Measurements from ENCODE around the gene DLX6.

DLX6 gene

GRCh38 chr7:97015756-97016380 is 10.5 kb downstream of the DLX6 start:
- no peak overlapping the region for H3K4me3 ChIP-seq (ENCODE audit: low read length)
- peaks cover 96% of the 10 kb centered on the region for H3K27me3 ChIP-seq (ENCODE audit: control insufficient read depth, insufficient read depth, low read length)
- no peaks in the 10 kb centered on the region for H3K36me3 ChIP-seq (ENCODE audit: control insufficient read depth, insufficient read depth, low read length)
- H3K9me3 ChIP-seq (ENCODE audit: control insufficient read depth, low read length) = no peaks in the 10 kb centered on the region
- H3K4me1 ChIP-seq (ENCODE audit: control insufficient read depth, insufficient read depth, low read length) = peaks cover 8% of the 10 kb centered on the region
- H3K9ac ChIP-seq (ENCODE audit: low read length) = no peak overlapping the region

DNA sequence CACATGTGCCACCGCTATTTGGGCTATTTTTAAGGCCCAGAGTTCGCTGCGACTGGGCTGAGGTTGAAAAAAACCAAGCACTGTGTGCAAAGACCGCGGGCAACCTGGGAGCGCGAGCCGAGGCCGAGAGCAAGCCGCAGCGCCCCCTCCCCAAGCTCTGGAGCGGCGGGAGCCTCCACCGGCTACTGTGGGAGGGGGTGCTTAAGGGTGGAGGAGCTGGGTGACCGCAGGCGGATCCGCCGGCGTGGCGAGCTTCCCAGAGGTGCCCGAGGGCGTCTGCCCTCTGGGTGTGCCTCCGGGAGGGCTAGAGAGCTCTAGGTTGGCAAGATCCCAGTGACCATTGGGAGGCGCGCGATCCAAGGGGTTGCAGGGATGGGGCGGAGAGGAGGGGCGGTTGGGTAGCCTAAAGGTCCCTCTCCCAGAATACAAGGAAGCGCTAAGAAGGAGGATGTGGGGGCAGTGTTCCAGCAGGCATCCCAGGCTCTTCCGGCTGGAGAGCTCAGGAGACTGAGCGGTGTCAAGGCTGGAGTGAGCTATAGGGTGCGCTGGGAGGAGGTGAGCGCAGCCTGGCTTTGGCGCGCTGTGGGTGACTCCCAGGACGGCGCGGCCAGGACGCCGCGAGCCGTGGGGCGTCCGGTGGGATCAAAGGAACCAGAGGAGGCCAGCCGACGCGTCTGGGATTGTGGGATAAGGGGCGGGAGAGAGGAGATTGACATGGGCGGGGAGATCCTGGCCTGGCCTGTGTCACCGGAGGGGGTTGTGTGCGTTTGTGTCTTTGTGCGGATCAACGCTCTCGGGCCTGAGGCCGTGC is 11.2 kb downstream of the DLX6 start:
- H3K36me3 ChIP-seq (ENCODE audit: control insufficient read depth, insufficient read depth, low read length) = no peaks in the 10 kb centered on the region
- no peaks in the 10 kb centered on the region for H3K9me3 ChIP-seq (ENCODE audit: control insufficient read depth, low read length)
- no peak overlapping the region for H3K4me3 ChIP-seq (ENCODE audit: low read length)
- H3K4me1 ChIP-seq (ENCODE audit: control insufficient read depth, insufficient read depth, low read length) = peaks cover 13% of the 10 kb centered on the region
- H3K9ac ChIP-seq (ENCODE audit: low read length) = no peak overlapping the region
- H3K27me3 ChIP-seq (ENCODE audit: control insufficient read depth, insufficient read depth, low read length) = peaks cover 97% of the 10 kb centered on the region

- Histone ChIP-seq H3K9ac (ENCODE audit: low read length) (no peak overlapping the region), H3K27me3 (ENCODE audit: control insufficient read depth, insufficient read depth, low read length) (peaks cover 97% of the 10 kb centered on the region), H3K4me3 (ENCODE audit: low read length) (no peak overlapping the region), H3K36me3 (ENCODE audit: control insufficient read depth, insufficient read depth, low read length) (no peaks in the 10 kb centered on the region), H3K9me3 (ENCODE audit: control insufficient read depth, low read length) (no peaks in the 10 kb centered on the region), H3K4me1 (ENCODE audit: control insufficient read depth, insufficient read depth, low read length) (peaks cover 18% of the 10 kb centered on the region)
Measured at GRCh38 chr7:97017192-97018125, 12.1 kb downstream of the DLX6 start.

GRCh38 chr7:97018126-97018601 is 12.8 kb downstream of the DLX6 start:
- no peak overlapping the region for H3K4me3 ChIP-seq (ENCODE audit: low read length)
- peaks cover 97% of the 10 kb centered on the region for H3K27me3 ChIP-seq (ENCODE audit: control insufficient read depth, insufficient read depth, low read length)
- H3K9ac ChIP-seq (ENCODE audit: low read length) = no peak overlapping the region
- peaks cover 18% of the 10 kb centered on the region for H3K4me1 ChIP-seq (ENCODE audit: control insufficient read depth, insufficient read depth, low read length)
- no peaks in the 10 kb centered on the region for H3K9me3 ChIP-seq (ENCODE audit: control insufficient read depth, low read length)
- no peaks in the 10 kb centered on the region for H3K36me3 ChIP-seq (ENCODE audit: control insufficient read depth, insufficient read depth, low read length)

- H3K9ac ChIP-seq (ENCODE audit: low read length) = no peak overlapping the region
- H3K36me3 ChIP-seq (ENCODE audit: control insufficient read depth, insufficient read depth, low read length) = no peaks in the 10 kb centered on the region
- no peaks in the 10 kb centered on the region for H3K9me3 ChIP-seq (ENCODE audit: control insufficient read depth, low read length)
- no peak overlapping the region for H3K4me3 ChIP-seq (ENCODE audit: low read length)
- peaks cover 20% of the 10 kb centered on the region for H3K4me1 ChIP-seq (ENCODE audit: control insufficient read depth, insufficient read depth, low read length)
- peaks cover 97% of the 10 kb centered on the region for H3K27me3 ChIP-seq (ENCODE audit: control insufficient read depth, insufficient read depth, low read length)
Measured at GRCh38 chr7:97018791-97019531, 13.6 kb downstream of the DLX6 start.

- Histone ChIP-seq H3K9ac (ENCODE audit: low read length) (no peak overlapping the region), H3K4me1 (ENCODE audit: control insufficient read depth, insufficient read depth, low read length) (peaks cover 25% of the 10 kb centered on the region), H3K9me3 (ENCODE audit: control insufficient read depth, low read length) (no peaks in the 10 kb centered on the region), H3K4me3 (ENCODE audit: low read length) (no peak overlapping the region), H3K36me3 (ENCODE audit: control insufficient read depth, insufficient read depth, low read length) (no peaks in the 10 kb centered on the region), H3K27me3 (ENCODE audit: control insufficient read depth, insufficient read depth, low read length) (peaks cover 97% of the 10 kb centered on the region)
Measured at GRCh38 chr7:97019710-97020225, 14.4 kb downstream of the DLX6 start.

- Histone ChIP-seq H3K36me3 (ENCODE audit: control insufficient read depth, insufficient read depth, low read length) (no peaks in the 10 kb centered on the region), H3K9me3 (ENCODE audit: control insufficient read depth, low read length) (no peaks in the 10 kb centered on the region), H3K4me1 (ENCODE audit: control insufficient read depth, insufficient read depth, low read length) (peaks cover 25% of the 10 kb centered on the region), H3K9ac (ENCODE audit: low read length) (no peak overlapping the region), H3K27me3 (ENCODE audit: control insufficient read depth, insufficient read depth, low read length) (peaks cover 97% of the 10 kb centered on the region), H3K4me3 (ENCODE audit: low read length) (no peak overlapping the region)
Measured at GRCh38 chr7:97020601-97020995, 15.2 kb downstream of the DLX6 start.

DNA sequence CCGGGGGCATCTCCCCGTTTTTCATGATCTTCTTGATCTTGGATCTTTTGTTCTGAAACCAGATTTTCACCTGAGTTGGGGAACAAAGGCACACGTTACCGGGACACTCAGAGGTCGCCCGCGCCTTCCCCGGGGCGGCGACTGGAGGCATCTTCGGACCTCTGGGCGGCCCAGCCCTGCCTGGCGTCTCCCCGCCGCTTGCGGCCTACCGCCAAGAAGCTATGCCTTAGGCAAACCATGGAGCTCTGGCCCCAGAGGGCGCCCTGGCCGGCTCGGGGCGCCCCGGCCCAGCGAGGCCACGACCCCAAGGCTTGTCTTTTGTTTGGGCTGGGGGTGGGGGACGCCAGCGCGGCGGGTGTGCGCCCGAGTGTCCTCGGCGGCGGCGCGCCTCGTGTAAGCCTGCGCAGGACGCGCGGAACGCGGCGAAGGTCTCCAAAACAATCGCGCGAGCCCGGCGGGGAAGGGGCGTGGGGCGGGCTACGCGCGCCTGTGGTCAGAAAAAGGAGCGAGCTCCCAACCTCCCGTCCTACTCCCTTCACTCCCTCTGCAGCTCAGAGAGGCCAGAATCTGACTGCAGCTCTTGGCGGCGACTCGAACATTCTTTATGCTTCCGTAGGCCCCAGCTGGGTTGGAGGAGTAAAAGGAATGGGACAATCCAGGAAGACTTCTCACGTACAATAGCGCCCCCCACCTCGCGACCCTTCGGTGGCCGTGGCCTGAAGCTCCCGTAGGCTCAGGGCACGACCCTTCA is 15.8 kb downstream of the DLX6 start:
- H3K9me3 ChIP-seq (ENCODE audit: control insufficient read depth, low read length) = no peaks in the 10 kb centered on the region
- H3K4me1 ChIP-seq (ENCODE audit: control insufficient read depth, insufficient read depth, low read length) = peaks cover 27% of the 10 kb centered on the region
- no peak overlapping the region for H3K4me3 ChIP-seq (ENCODE audit: low read length)
- no peak overlapping the region for H3K9ac ChIP-seq (ENCODE audit: low read length)
- H3K36me3 ChIP-seq (ENCODE audit: control insufficient read depth, insufficient read depth, low read length) = no peaks in the 10 kb centered on the region
- H3K27me3 ChIP-seq (ENCODE audit: control insufficient read depth, insufficient read depth, low read length) = peaks cover 97% of the 10 kb centered on the region

DNA sequence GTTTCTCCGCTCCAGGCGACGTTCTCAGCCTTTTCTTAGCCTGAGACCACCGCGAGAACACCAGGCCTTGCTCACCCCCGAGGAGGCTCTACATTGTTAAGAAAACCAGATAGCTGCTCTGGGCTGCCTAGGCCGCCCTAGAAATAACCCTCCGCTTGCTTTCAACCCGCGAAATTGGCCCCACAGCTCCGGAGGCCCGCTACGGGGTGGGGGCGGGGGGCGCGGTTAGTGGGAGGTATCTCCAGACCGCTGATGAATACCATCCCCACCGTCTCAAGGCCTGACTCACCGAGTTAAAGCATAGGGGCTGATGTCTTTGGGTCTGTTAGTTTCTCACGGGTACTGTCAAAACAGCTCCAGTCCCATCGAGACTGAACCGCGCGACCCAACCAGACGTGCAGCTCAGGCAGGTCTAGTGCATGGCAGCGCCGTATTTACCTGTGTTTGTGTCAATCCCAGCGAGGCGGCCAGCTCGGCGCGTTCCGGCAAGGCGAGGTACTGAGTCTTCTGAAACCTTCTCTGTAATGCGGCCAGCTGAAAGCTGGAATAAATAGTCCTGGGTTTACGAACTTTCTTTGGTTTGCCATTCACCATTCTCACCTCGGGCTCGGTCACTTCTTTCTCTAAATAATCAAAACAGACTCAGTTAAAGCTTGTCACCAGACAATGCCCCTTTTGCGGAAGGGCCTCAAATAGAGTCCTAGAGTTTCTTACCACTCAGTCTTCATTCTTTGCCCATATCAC is 16.6 kb downstream of the DLX6 start:
- Histone ChIP-seq H3K36me3 (ENCODE audit: control insufficient read depth, insufficient read depth, low read length) (no peaks in the 10 kb centered on the region), H3K4me1 (ENCODE audit: control insufficient read depth, insufficient read depth, low read length) (peaks cover 27% of the 10 kb centered on the region), H3K9me3 (ENCODE audit: control insufficient read depth, low read length) (no peaks in the 10 kb centered on the region), H3K9ac (ENCODE audit: low read length) (no peak overlapping the region), H3K27me3 (ENCODE audit: control insufficient read depth, insufficient read depth, low read length) (peaks cover 97% of the 10 kb centered on the region), H3K4me3 (ENCODE audit: low read length) (no peak overlapping the region)

- Histone ChIP-seq H3K4me1 (ENCODE audit: control insufficient read depth, insufficient read depth, low read length) (peaks cover 33% of the 10 kb centered on the region), H3K27me3 (ENCODE audit: control insufficient read depth, insufficient read depth, low read length) (peaks cover 97% of the 10 kb centered on the region), H3K4me3 (ENCODE audit: low read length) (no peak overlapping the region), H3K9me3 (ENCODE audit: control insufficient read depth, low read length) (no peaks in the 10 kb centered on the region), H3K36me3 (ENCODE audit: control insufficient read depth, insufficient read depth, low read length) (no peaks in the 10 kb centered on the region), H3K9ac (ENCODE audit: low read length) (no peak overlapping the region)
Measured at GRCh38 chr7:97022491-97023306, 17.3 kb downstream of the DLX6 start.

Data from mucosa of stomach (tissue), 1 donor.